H1 (cell line): ENCODE data around the gene TMEM79. TPM values are rescaled to one million over a fixed set of nuclear protein-coding genes. Genes with fewer than 3 reads are reported as not detected.

Source experiments
- POLR2A ChIP-seq, 2 experiments: IDR thresholded peaks; 1 replicate in 1 of 2; 2 replicates in 1 of 2; pipeline ENCODE4 v1.6.1; 2011; ENCODE audit warnings: low read depth in 2 of 2, low read length in 2 of 2, mild to moderate bottlenecking in 2 of 2; ENCODE audit errors: control extremely low read depth in 1 of 2
- SP2 ChIP-seq: IDR thresholded peaks from 2 replicates; pipeline ENCODE4 v1.6.1; 2012; ENCODE audit warnings: mild to moderate bottlenecking, low read length, inconsistent platforms
- YY1 ChIP-seq: IDR thresholded peaks from 2 replicates; pipeline ENCODE4 v1.6.1; 2011; ENCODE audit warnings: low read depth, mild to moderate bottlenecking, low read length
- polyA plus RNA-seq, 7 experiments: library from polyadenylated mRNA; depleted of rRNA in 3 of 7; stranded (reverse) in 5 of 7; unstranded in 2 of 7; fragments of >200 nt in 5 of 7; fragments of 200-250 nt in 2 of 7; gene quantifications; 1 replicate in 5 of 7; 2 replicates in 1 of 7; 4 replicates in 1 of 7; pipeline versions ENCODE4 v1.2.1 to v1.2.3, GENCODE V29; 2011 to 2013; ENCODE audit warnings: missing spikeins in 2 of 7, mixed read lengths in 2 of 7
- total RNA-seq: library from RNA; stranded (reverse); fragmentation: NEBNext Ultra II Directional; extraction: Animal tissue kit (Norgen Biotek cat#: 25700); gene quantifications from 2 replicates; pipeline ENCODE4 v1.2.1, GENCODE V29; 2021

The TMEM79 gene
- total and polyA plus RNA-seq, 2 of the 8 experiments (the other 6 are each of a cell fraction or from before 2014, with no cell fraction given), result 2.1 to 2.3 TPM

DNA sequence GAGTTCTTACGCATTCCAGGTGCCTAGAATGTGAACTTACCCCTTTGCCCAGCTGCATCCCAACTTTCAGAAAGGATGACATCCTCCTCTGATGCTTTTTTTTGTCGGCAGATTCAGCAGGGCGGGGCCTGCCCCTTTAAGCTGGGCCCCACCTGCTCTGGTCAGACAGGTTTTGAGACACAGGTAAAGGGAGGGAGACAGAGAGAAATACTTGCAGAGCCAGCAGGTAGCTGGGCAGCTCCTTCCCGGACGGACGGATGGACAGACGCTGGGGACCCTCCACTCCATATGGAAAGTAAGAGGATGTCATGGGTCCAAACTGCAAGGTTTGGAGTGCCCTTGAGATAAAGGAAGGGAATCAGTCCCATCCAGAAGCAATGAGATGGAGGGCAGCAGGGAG, at the start of gene TMEM79 (continued):
- TF ChIP-seq POLR2A (IDR thresholded peaks at IDR 0.05; ENCODE audit: control extremely low read depth in 1 of 2, low read depth in 2 of 2, low read length in 2 of 2) (no peak), YY1 (no peak), SP2 (no peak)
